HG03060 (cell line): ENCODE data around the gene RSRC2.
"Not testable (repeated sequence)": the region's sequence is repeated elsewhere in the genome, so short reads cannot be mapped to it uniquely, and the experiment has no call there.

Experiments used
- ATAC-seq: cut with Tn5 transposase; IDR thresholded peaks from one replicate; pipeline ENCODE4 v1.9.1; 2021; ENCODE audit warnings: low read depth, moderate number of reproducible peaks; ENCODE audit not compliant: unreplicated experiment

RSRC2 gene, protein sequence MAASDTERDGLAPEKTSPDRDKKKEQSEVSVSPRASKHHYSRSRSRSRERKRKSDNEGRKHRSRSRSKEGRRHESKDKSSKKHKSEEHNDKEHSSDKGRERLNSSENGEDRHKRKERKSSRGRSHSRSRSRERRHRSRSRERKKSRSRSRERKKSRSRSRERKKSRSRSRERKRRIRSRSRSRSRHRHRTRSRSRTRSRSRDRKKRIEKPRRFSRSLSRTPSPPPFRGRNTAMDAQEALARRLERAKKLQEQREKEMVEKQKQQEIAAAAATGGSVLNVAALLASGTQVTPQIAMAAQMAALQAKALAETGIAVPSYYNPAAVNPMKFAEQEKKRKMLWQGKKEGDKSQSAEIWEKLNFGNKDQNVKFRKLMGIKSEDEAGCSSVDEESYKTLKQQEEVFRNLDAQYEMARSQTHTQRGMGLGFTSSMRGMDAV

DNA sequence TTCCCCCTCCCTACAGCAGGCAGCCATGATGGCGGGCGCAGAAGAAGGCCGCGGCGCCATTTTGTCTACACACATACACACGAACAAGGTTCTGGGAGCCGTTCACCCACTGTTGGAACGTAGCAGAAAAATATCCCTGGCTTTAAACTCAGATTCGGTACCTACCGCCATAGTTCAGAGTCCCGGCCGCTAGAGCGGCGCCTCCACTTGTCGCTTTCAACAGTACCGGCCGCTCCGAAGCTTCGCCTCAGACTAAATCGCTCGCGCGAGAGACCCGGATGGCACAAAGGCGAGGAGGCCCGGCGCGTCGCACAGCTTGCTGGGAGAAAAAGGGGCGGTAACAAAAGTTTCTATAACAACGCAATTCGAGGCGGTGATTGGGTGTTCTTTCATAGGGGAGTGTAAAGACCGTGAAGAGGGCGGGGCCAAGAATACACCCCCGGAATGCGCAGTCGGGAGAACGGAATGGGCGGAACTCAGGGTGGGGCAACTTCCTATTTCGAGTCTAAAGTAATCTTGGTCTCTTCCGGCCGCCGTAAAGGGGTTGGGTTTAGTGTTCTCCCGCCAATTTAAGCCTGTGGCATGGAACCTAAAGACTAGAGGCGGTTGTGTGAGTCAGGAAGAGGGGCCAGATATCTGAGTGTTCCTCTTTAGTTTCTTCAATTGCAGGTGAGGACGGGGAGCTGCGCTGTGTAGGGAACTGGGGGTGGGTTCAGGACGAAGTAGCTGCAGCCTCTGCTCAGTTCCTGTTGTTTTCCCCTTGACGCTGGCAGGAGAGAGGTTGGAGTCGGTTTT is at the start of gene RSRC2, which contains the start of gene KNTC1:
TSS of gene RSRC2 (minus strand) at position 254 of the 795 bp plus-strand sequence. CDS start at position 171, 83 bp downstream.
TSS of gene KNTC1 (plus strand) at position 567 of the 795 bp plus-strand sequence. CDS start 2,815 bp downstream, outside the sequence.
- peak; percentile 88 for ATAC-seq

DNA sequence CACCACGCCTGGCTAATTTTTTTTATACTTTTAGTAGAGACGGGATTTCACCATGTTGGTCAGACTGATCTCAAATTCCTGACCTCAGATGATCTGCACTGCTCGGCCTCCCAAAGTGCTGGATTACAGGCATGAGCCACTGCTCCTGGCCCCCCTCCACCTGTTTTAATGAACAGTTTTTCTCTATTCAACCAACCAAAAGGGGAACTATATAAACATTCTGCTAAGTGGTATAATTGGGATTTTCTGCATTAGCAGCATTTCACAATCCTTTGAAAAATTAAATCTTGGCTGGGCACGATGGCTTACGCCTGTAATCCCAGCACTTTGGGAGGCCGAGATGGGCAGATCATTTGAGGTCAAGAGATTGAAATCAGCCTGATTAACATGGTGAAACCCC is 45.1 kb upstream of the RSRC2 start:
- ATAC-seq = no peak

DNA sequence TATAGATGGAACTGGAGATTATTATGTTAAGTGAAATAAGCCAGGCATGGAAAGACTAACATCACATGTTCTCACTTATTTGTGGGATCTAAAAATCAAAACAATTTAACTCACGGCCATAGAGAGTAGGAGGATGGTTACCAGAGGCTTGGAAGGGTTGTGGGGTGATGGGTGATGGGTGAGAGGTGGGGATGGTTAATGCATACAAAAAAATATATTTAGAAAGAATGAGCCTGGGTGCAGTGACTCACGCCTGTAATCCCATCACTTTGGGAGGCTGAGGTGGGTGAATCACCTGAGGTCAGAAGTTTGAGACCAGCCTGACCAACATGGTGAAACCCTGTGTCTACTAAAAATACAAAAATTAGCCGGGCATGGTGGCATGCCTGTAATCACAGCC is 43.3 kb upstream of the RSRC2 start:
- not testable (repeated sequence) for ATAC-seq

DNA sequence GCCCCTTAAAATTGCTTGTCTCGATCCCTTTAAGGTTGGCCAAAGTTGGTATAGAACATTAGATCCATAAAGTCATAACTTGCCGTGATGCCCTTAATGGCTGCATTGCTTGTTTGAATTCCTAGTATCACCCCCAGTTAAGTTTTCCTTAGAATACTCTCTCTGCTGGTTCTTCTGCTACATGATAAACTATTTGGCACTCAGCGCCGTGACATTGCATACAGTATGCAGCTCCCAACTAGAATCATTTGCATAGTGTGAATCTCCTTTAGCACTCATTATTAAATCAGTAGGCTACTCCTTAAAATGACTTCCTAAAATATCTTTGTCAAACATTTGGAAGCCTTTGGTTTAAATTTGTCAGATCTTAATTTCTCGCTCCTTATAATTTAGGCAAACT is 42.6 kb upstream of the RSRC2 start:
- ATAC-seq = no peak

DNA sequence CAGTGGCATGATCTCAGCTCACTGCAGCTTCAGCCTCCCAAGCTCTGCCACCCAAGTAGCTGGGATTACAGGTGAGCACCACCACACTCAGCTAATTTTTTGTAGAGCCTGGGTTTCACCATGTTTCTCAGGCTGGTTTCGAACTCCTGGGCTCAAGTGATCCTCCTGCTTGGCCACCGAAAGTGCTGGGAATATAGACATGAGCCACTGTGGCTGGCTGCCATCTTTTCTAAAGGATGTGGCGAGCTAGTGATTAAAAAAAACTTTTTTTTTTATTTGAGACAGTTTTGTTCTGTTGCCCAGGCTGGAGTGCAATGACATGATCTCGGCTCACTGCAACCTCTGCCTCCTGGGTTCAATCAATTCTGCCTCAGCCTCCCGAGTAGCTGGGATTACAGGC is 40.1 kb upstream of the RSRC2 start:
- not testable (repeated sequence) for ATAC-seq

DNA sequence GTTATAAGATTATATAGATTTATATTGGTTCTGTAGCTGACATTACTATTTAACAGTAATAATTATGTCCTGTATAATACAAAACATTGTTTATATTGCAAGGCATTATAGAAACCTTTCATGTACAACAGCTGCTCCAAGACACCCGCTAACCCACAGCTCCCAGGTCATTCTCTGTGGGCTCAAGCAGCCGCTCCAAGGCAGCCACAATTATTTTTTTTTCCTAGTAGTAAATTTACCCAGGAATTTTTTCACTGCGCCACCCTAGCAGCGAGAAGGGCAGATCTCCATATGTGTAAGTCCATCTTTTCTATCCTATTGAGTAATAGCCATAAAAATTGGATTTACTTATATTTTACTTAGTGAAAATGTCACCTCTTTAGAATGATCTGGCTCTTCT is 36.6 kb upstream of the RSRC2 start:
- ATAC-seq = no peak

DNA sequence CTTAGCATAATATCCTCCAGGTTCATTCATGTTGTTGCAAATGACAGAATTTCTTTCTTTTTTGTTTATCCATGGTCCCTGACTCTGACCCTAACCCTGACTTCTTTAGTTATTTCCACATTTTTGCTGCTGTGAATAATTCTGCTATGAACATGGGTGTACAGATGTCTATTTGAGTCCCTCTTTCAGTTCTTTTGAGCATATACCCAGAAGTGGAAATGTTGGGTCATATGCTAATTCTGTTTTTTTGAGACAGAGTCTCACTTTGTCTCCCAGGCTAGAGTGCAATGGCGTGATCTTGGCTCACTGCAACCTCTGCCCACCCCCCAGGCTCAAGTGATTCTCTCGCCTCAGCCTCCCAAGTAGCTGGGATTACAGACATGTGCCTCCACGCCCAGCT is 33.4 kb upstream of the RSRC2 start:
- ATAC-seq = no peak

DNA sequence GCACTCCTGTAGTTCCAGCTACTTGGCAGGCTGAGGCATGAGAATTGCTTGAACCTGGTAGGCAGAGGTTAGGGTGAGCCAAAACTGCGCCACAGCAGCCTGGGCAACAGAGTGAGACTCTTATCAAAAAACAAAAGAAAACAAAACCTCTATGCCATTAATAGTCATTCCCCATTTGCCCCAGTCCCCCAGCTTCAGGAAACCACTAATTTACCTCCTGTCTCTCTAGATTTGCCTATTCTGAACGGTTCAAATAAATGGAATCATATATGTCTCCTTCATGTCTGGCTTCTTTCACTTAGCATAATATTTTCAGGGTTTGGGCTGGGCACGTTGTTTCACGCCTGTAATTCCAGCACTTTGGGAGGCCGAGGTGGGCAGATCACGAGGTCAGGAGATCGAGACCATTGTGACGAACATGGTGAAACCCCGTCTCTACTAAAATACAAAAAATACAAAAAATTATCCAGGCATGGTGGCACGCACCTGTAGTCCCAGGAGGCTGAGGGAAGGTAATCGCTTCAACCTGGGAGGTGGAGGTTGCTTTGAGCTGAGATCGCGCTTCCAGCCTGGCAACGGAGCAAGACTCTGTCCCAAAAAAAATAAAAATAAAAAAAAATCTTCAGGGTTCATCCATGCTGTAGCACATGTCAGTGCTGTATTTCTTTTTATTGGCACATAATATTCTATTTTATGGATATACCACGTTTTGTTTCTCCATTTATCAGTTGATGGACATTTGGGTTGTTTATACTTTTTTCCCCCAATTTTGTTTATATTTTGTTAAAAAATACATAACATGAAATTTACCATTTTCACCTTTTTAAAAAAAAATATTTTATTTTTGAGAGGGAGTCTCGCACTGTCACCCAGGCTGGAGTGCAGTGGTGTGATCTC is 32.3 kb upstream of the RSRC2 start:
- ATAC-seq = peak; percentile 44

DNA sequence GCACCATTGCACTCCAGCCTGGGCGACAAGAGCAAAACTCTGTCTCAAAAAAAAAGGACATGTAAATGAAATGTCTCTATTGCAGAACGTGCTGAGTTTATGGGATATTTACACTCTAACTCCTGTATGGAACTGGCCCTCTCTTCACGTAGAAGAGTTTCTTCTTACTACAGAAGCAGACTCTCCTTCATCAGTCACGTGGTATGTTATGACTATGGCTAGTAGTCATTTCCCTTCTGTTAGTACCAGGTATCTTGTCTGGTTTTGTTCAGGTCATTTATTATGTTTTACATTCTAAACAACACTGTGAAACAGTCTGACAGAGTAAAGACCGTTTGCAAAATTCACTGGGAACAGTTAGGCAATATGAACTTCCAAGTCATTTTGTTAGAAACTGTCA is 20.6 kb upstream of the RSRC2 start:
- ATAC-seq = no peak

DNA sequence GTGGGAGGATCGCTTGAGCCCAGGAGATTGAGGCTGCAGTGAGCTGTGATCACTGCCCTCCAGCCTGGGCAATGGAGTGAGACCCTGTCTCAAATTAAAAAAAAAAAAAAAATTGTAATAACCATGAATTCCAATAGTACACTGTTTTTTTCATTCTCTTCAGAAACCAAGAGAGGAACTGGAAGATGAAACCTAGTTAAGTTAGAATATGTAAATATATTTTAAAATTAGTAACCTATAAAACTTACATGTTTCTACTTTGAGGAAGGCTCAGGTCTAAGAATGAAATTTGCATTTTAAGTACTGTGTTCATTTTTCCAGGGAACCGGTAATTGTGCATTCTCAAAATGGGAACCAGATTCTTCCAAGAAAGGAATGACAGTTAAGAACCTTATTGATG is 19.1 kb upstream of the RSRC2 start:
- ATAC-seq = peak; percentile 63

DNA sequence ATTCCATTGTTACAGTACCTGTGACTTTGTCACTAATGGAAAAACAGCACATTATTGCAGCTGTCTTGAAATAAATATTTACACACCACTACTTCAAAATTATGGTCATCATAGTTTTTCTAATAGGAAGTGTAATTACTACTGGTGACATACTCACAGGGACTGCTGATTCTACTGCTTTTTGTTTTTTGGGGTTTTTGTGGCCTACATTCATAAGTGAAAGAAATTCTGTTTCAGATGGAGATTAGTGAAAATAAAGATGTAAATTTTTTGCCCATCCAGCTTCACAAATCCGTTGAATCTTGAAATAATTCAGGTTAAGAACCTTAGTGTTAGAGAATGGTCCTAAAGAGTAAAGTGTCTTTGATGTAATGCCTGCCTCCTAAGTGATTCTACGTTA is 17.8 kb upstream of the RSRC2 start:
- no peak for ATAC-seq

DNA sequence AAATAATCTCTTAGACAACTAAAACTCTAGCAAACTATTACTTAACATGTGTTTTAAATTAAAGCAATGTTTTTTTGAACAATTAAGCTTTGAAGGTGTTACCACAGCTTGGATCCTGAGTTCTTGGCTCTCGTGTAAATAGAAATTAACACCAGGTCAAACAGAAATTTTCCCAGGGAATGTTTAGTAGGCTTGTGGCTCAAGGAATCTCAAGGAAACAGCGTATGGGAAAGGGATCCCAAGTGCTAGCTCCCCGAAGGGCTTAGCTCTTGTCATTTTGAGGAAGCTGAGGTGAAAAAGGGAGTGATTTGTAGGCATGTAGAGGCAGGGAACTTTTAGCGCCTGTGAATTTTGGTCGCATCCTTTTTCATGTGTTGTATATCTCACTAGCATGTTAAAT is 11.8 kb upstream of the RSRC2 start:
- no peak for ATAC-seq

DNA sequence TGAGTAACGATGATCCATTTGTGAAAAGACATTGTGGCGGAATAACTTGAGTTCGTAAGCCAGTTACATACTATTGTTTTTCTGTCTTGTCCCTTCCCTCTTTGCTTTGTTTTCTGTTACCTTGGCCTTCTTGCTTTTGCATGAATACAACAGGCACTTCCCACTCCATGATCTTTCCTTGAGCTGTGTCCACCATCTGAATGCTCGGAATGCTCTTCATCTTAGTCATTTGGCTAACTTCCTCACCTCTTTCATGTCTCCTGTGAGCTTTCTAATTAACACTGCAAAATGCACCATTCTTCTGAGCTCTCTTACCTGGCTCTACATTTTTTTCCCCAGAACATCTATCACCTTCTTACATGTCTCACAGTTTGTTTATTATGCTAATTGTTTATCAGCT is 10.3 kb upstream of the RSRC2 start:
- no peak for ATAC-seq

DNA sequence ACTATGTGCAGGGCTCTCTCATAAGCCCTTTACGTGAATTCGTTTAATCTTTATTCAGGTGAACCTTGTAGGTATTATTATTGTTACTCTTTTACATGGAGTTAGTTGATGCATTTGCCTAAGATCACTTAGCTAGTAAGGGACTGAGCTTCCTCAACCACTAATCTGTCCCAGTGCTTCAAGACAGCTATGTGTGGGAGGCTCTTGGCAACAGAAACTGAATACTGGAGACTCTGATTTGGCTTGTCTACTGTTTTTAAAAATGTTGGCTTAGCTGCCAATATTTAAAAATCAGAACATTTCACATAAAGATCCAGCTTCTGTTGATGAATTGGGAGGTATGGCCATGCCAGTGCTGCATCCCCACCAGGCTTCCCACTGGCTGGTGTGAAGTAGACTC is 7.1 kb upstream of the RSRC2 start:
- no peak for ATAC-seq

DNA sequence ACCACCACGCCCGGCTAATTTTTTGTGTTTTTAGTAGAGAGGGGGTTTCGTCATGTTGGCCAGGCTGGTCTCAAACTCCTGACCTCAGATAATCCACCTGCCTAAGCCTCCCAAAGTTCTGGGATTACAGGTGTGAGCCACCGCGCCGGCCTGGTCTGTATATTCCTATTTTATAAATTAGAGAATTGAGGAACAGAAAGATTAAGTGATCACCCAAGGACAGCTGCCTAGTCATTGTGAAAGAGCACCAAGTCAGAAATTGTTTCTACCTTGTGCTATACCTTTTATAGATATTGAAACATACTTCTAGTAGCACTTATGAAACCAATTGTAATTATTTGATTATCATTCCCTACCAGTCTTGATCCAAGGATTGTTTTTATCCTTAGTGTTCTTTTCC is 2.3 kb upstream of the RSRC2 start:
- ATAC-seq = no peak

DNA sequence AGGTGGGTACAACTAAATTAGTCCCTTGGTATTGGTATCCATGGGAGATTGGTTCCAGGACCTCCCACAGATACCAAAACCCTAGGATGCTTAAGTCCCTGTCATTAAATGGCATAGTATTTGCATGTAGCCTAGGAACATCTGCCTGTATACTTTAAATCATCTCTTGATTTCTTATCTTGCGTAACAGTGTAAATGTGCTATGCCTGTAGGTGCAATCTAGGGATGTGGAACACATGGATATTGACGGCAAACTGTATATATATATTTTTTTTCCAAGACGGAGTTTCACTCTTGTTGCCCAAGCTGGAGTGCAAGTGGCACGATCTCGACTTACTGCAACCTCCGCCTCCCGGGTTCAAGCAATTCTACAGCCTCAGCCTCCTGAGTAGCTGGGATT is 1.8 kb upstream of the RSRC2 start:
- no peak for ATAC-seq

DNA sequence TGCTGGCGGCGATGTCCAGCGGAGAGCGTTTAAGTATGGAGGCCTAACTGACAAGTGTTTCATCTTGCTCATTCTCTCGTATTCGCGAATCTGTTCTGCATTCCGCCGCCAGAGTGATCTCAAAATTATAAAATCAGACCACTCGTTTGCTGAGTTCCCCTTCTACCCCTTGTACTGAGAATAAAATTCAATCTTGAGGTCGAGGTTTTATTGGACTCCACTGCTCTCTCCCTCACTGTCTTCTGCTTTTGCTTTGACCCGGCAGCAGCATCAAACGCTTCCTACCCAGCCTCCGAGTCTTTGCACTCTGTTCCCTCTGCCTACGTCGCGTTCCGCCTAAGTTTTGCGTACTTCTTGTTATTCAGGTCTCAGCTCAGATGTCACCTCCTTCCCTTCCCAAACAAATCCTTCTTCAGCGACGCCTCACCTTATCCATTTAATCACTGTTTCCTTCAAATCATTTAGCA is 775 bp upstream of the RSRC2 start:
- ATAC-seq = no peak

DNA sequence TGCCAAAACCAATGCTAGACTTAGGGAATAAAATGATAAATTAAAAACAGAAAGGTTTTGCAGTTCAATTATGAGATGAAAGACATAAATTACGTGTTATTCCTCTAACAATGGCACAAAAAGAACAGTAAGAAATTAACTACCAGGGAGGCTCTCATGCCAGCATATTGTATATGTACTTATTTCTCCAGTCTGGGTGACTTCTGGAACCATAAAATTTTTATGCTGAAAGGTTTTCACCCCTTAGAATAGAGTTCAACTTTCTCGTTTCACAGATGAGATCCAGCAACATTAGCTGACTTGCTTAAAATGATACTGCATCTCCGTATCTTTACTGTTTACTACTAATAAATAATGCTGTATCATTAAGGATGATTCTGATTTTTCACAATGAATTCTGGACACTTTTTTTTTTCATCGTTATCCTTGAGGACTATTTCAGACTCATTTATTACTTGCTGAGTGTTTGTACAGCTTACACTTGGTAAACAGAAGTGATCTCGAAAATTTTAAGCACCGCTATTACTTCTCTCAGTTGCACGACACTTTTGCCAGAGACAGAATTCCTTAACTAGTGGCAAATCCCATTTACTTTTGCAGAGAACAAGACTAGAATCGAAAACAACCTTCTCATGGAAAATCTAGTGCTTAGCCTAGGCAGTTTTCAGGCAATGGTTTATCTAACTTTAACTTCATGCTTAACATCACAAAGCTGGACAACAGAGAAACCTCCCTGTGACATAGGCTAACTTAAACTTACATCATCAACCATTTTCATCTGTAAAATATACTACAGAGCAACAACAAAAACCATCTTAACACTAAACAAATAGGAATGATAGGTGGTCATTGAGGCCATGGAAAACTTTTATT is 2.7 kb downstream of the RSRC2 start:
- no peak for ATAC-seq

DNA sequence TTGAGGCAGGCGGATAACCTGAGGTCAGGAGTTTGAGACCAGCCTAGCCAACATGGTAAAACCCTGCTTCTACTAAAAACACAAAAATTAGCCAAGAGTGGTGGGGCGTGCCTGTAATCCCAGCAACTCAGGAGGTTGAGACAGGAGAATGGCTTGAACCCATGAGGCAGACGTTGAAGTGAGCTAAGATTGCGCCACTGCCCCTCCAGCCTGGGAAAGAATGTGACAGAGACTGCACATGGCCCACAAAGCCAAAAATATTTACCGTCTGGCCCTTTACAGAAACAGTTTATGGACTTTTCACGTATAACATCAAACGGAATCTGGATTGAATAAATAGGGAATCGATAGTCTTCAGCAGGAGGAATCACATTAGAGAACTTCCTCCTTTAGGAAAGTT is 3.5 kb downstream of the RSRC2 start:
- ATAC-seq = no peak

DNA sequence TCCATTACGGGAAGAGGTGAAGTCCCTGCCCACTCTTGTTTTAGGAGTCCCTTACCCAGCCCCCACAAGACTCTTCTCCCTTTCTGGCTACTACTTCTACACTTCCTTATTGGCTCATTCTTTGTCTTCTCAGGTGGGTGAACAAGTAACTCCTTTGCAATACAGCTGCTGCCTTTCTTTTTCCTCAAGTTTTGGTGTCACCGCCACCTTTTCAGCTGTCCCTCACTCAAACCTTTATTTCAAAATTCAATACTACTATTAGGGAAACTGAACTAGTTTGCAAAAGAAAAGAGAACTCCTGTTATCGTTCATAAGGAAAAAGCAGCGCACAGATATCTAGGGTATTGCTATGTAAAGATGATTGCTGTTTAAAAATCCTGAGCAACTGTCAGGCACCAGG is 6.1 kb downstream of the RSRC2 start:
- ATAC-seq = no peak
